Activated CD4-positive, alpha-beta T cell treated with anti-CD3 and anti-CD28 coated beads, Interleukin-2, amount 50 U/mL, for 16 hours (primary cell): ENCODE measurements around the gene ACTMAP.
"Not testable (repeated sequence)": the region's sequence is repeated elsewhere in the genome, so short reads cannot be mapped to it uniquely, and the experiment has no call there.

ENCODE experiments used
- DNase-seq: peaks from one replicate; pipeline ENCODE4 v3.0.0-alpha.2; 2020

The ACTMAP gene

DNA sequence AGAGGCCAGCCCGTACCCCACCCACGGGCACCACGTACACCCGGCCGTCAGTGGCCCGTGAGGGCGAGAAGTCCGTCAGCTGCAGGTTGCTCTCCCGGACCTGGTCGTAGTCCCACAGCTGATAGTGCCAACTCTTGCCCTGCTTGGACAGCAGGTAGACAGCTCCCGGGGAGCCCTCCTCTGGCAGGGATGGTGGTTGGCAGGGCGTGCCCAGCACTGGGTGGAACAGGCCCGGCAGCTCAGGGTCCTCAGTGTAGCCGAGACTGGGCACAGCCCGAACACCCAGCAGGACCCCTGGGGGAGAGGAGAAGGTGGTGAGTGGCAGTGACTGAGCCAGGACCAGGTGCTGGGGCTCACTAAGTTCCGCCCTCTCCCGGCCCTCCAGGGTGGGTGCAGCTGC lies 7.8 kb downstream of the ACTMAP start:
- DNase-seq, result no peak

DNA sequence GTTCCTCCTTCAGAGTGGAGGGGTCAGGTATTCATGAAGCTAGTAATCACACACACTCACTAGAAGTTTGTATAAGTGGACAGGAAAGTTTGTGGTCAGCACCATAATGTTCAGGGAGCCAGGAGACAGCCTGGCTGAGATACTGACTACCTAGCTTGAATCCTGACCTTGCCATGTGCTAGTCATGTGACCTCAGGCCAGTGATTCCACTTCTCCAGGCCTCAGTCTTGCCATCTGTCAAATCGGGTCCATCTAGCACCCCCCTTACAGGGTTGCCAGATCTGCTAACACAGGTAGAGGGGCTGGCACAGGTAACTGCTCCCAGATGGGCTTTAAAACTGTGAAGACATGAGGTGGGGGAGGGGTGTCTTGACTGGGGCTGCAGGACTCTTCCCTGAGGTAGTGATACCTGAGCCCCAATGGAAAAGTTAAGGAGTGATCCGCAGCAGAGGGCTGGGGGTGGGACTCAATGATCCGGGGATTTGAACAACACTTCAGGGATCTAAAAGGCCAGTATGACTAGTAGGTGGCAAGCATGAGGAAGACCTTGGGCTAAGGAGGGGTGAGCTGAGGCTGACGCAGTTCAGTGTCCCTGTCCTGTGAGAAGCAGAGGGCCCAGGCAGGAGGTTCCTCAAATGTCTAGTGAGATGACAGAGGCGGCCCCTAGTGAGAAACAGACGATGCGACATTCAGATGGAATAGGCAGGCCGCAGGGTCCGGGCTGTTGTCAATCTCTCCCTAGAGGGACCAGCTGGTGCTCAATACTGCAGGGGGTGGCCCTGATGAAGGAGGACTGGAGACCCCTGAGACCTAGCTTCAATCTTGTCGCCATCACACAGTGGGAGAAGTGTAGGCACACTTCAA lies 8.5 kb downstream of the ACTMAP start:
- DNase-seq, result no peak

DNA sequence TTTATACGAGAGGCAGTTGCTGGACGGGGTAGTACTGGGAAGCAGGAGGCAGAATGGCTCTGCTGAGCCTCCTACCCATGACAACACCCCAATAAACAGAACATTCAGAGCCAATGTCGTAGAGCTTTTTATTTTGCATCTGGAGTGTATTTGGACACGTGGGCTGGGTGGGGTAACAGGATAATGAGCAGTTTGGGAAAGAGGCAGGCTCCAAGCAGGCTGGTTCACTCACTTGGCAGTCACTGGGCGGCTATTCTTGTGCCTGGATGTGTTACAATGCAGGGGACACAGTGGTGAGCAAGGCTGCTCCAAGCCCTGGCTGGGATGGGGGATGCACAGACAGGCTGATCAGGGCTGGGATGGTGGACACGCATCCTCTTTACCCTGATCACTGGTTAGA lies 9.5 kb downstream of the ACTMAP start:
- no peak for DNase-seq

DNA sequence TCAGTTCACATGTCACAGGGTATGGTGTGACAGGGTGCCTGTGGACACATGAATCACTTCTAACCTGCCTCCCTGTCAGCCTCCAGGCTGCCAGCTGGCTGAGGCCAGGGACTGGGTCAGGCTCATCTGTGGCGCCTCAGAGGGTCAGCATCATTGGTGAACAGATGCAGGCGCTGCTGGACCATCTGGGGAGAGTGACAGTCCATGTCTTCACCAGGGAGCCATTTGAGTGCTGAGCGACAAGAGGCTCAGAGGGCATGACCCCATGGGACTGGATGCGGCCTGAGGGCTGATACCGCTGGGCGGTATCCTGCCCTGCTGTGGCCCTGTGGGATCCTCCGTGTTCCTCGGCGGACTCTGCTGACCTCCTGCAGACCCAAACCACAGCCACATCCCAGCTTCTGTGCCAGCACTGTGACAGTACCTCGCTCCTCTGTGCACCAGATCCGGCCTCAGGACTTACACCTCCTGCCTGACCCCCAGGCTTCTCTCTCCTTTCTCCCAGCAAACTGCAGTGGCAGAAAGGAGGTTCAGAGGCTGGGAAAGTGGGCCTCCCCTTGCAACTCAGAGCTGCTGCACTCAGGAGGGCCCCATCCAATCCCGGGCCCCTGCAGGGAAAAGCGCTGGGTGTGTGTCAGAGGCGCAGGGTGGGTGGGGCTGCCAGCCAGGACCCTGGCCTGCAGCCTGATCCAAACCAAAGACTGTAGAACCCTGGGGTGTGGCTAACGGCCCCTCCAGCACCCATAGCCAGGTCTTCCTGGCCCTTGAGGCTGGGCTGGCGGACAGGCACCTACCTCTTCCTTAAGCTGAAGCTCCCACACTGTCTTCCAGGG lies 10.2 kb downstream of the ACTMAP start:
- no peak for DNase-seq

DNA sequence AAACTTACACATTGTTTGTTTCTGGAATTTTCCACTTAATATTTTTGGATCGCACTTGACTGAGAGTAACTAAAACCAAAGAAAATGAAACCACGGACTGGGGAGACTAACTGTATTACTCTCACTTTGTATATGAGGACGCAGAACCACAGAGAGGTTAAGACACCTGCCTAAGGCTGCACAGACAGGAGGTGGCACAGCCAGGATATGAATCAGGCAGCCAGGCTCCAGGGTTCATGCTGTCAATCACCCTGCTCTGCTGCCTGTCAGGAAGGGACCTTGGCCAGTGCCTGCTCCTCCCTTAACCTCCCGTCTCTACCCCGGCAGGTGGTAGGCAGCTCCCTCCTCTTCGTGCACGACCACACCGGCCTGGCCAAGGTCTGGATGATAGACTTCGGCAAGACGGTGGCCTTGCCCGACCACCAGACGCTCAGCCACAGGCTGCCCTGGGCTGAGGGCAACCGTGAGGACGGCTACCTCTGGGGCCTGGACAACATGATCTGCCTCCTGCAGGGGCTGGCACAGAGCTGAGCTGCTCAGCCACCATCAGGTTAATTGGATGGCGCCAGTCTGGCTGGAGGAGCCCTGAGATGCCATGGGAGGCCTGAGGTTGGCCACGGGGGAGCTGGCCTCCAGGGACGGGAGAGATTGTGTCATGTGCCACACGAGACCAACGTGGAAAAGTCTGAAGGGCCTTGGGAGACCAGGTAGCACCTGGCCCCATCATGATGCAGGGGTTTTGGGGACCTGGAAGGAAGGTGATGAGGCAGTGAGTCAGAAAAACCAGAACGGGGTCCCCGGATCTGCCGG lies 11.0 kb downstream of the ACTMAP start:
- DNase-seq, result no peak

DNA sequence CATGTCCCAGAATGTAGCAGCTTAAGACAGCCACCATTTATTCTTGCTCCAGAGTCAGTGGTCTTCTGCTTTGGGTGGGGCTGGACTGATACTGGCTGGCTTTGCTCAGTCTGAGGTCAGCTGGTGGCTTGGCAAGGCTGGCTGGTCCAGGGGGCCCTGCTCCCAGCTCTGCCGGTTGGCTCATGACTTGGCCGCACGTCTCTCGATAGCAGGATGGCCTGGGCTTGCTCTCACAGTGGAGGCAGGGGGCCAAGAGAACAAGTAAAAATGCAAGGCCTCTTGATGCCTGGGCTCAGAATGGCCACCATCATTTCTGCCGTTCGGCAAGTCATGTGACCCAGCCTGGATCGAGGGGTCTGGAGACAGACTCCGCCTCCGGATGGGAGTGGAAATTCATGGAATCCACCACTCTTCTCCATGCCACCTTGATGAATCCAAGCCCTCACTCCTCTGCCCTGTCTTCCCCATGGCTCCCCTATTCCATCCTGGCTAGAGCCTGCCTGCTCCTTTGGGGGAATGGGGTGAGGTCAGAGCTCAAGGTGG lies 13.1 kb downstream of the ACTMAP start:
- DNase-seq, result no peak

DNA sequence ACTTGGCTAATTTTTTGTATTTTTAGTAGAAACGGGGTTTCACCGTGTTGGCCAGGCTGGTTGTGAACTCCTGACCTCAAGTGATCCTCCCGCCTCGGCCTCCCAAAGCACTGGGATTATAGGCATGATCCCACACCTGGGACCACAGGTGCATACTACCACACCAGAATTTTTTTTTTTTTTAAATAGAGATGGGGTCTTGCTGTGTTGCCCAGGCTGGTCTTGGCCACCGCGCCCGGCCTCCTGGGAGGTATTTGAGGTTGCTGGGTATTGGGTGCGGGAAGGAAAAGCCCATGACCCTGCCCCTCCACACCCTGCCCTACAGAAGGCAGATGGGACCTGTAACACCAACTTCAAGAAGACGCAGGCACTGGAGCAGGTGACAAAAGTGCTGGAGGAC lies 13.6 kb downstream of the ACTMAP start:
- DNase-seq, result no peak

DNA sequence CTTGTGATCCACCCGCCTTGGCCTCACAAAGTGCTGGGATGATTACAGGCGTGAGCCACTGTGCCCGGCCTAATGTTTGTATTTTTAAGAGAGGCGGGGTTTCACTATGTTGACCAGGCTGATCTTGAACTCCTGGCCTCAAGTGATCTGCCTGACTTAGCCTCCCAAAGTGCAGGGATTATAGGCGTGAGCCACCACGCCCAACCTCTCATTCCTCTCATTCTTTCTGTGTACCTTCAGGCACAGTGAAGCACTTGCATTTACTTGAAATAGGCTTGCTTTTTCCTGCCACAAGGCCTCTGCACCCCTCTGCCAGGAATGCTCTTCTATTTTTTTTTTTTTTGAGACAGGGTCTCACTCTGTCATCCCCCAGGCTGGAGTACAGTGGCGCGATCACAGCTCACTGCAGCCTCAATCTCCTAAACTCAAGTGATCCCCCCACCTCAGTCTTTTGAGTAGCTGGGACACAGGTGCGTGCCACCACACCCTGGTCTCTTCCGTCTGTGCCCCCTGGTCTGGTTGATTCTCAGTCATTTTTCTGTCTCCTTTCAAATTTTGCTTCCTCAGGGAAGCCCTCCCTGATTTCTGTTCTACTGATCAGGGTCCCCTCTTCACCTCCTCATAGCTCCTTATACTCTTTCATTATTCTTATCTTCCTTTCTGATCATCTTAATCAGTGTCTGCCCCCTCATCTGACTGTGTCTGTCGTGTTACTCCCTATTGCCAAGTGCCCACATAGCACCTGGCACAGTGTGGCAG lies 15.1 kb downstream of the ACTMAP start:
- DNase-seq, result no peak

DNA sequence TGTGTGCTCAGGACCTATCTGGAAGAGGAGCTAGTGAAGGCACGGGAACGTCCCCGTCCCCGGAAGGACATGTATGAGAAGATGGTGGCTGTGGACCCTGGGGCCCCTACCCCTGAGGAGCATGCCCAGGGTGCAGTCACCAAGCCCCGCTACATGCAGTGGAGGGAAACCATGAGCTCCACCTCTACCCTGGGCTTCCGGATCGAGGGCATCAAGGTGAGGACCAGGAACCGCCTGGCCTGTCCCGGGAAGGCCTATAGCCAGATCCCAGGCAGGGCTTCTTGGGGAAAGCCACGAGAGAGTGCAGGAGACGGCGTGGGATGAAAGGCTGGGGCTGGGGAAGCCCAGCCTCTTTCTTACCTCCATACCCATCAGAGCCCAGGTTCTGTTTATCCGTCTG lies 17.1 kb downstream of the ACTMAP start:
- no peak for DNase-seq

DNA sequence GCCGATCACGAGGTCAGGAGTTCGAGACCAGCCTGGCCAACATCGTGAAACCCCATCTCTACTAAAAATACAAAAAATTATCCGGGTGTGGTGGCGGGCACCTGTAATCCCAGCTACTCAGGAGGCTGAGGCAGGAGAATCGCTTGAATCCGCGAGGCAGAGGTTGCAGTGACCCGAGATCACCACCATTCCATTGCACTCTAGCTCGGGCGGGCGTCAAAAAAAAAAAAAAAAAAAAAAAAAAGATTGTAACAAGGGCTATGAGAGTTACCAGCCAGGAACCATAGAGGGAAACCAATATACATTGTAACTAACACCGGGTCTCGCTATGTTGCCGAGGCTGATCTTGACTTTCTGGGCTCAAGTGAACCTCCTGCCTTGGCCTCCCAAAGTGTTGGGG lies 18.0 kb downstream of the ACTMAP start:
- not testable (repeated sequence) for DNase-seq

DNA sequence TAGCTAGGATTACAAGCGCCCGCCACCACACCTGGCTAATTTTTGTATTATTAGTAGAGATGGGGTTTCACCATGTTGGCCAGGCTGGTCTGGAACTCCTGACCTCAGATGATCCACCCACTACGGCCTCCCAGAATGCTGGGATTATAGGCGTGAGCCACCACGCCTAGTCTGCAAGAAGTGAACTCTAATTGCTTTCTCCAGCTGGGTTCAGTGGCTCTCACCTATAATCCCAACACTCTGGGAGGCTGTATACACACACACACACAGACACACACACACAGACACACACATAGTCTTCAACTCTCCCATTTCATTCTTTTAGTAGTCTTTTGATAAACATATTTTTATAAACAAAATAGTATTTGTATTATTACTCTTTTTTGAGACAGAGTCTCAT lies 20.2 kb downstream of the ACTMAP start:
- not testable (repeated sequence) for DNase-seq

DNA sequence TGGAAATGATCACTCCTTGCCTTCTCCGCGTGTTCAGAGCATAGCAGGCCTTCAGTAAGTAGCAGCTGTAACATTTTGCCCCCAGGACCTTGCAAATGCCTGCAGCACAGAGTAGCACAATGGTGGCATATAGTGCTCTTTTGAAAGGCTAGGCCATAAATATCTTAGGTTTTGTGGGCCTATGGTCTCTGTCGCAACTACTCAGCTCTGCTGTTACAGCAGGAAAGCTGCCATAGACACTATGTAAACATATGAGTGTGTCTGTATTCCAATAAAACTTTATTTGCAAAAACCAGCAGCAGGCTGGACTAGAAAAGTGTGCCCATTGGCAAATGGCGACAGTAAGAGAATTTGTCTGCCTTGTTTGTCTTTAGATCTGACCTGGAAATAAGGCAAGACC lies 24.0 kb downstream of the ACTMAP start:
- no peak for DNase-seq

DNA sequence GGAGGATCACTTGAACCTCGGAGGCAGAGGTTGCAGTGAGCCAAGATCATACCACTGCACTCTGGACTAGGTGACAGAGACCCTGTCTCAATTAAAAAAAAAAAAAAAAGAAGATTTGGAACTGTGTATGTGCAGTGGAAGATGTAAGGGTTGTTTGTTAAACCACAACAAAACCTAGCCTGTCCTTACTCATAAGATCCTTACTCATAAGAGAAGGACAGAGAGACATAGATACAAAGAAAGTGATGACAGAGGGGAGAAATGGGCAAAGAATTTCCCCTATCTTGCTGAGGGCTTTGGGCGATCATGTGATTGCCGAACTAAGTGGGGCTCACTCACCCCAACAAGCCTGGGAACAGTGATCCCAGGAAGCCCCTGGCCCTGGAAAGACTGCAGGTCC lies 25.4 kb downstream of the ACTMAP start:
- DNase-seq, result peak; percentile 48

DNA sequence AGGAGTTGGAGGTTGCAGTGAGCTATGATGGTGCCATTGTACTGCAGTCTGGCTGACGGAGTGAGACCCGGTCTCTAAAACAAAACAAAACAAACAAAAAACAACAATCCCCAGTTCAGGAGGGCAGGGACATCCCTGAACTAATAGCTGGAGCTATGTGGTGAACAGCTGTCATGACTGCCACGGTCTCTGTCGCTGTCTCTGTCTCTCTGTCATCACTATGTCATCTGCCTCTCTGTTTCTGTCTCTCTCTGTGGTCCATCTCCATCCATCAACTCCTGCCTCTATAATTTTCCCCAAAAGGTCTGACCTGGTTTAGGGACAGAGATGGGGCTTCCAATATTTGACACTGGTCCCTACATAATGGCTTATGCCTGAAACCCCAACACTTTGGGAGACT lies 26.0 kb downstream of the ACTMAP start:
- DNase-seq, result no peak

DNA sequence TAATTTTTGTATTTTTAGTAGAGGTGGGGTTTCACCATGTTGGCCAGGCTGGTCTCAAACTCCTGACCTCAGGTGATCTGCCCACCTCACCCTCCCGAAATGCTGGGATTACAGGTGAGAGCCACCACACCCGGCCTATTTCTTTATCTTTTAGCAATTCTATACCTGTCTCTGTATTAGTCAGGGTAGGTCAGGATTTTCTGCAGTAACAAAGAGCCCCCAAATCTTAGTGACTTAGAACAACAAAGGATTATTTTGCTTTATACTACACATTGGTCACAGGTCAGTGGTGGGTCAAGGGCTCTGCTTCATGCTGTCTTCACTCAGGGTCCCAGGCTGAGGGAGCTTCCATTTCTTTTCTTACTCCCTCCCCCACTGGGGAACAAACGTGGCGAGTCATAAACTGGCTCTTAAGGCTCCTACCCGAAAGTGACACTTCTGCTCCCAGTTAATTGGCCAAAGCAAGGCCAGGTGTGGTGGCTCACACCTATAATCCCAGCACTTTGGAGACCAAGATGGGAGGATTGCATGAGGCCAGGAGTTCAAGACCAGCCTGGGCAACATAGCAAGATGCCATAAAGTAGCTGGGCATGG lies 26.5 kb downstream of the ACTMAP start:
- no peak for DNase-seq

DNA sequence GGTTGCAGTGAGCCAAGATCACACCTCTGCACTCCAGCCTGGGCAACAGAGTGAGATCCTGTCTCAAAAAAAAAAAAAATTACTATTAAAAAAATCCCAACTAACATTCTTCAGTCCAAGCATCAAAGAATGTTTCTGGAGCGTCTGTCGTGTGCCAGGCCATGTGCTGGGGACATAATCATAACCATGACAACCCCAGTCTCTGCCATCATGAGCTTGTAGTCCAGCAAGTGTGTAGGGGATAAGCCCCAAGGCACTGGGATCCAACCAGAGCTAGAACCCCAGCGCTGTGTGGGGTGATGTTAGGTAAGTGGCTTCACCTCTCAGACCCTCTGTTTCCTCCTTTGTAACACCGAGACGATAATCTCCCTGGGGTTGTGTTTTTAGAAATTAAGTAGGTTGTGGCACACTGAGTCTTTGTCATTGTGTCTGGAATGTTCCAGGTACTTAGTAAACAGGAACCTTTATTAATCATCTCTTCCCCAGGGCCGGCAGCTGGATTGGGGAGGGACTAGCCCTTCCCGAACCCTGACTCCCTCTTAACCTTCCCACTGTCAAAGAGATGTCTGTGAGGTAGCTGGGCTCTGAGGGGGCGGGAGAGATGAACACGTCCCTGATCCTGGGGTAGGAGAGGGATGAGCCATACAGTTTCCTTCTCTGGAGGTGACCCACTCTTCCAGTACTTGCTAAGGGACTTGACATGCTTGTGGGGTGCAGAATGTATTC lies 28.2 kb downstream of the ACTMAP start:
- DNase-seq, result no peak

DNA sequence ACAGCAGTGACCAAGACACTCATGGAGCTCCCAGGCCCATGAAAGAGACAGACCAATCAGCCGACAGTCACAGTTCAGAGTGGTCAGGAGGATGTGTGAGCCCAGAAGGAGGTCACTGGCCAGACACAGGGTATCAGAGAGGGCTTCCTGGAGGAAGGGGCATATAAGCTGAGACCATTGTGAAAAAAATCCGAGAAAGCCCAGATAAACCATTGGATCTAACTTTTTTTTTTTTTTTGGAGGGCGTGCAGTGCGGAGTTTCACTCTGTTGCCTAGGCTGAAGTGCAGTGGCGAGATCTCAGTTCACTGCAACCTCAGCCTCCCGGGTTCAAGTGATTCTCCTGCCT lies 29.2 kb downstream of the ACTMAP start:
- DNase-seq, result no peak

DNA sequence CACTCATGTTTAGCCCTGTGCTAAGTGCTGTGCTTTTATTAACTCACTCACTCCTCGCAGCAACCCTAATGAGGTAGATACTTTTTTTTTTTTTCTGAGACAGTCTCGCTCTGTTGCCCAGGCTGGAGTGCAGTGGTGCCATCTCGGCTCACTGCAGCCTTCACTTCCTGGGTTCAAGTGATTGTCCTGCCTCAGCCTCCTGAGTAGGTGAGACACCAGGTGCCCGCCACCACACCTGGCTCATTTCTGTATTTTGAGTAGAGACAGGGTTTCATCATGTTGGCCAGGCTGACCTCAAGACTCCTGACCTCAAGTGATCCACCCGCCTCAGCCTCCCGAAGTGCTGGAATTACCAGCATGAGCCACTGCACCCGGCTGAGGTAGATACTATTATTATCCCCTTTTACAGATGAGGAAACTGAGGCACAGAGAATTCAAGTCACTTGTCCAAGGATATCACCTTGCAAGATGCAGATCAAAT lies 30.8 kb downstream of the ACTMAP start:
- DNase-seq, result no peak

DNA sequence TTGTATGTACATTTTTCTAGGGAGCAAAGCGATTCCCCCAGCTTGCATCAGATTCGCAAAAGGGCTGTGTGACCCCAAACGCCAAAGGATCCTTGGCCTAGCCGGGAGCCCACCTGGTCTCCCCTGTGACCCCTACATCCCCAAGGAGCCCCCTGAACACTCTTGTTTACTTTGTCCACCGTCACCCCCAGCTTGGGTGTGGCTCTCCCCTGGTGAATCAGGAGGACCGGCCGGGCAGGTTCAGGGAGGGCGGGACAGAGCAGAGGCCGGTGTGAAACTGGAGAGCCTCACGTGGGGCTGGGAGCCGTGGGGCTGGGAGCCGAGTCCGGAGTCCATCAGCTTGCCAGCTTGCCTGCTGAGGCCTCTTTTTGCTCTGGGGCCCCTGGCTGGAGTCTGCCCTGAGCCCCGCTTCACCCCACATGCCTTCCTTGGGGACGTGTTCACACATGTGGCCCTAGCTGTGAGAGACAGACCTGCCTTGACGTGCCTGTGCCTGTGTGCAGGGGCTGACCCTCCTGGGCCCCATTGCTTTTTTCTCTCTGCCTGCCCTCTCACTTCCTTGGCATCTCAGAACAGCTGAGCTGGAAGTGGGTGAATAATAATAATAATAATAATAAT lies 31.4 kb downstream of the ACTMAP start:
- no peak for DNase-seq
